OCI-LY1 (cell line): ENCODE results near the gene PDIK1L.

Source experiments
- CTCF ChIP-seq: fragments of 200-600 bp; sonication (generic), shearing (Covaris generic); IDR thresholded peaks from 2 replicates; pipeline ENCODE4 v1.5.1; 2017; ENCODE audit warnings: mild to moderate bottlenecking, antibody characterized with exemption, low read length, moderate library complexity, mixed read lengths
- EZH2 ChIP-seq: fragments of 200-600 bp; sonication (generic), shearing (Covaris generic); IDR thresholded peaks from 2 replicates; pipeline ENCODE4 v1.8.0; 2017; ENCODE audit warnings: borderline replicate concordance, mixed run types, mild to moderate bottlenecking, antibody characterized with exemption, low read length, moderate library complexity, mixed read lengths

- no peak for TF ChIP-seq CTCF
- no peak for TF ChIP-seq EZH2
Observed at GRCh38 chr1:26067432-26067911, 44.2 kb upstream of the PDIK1L start, which contains the start of gene TRIM63.
